Osteoblast (primary cell): ENCODE measurements around the gene TCP11L2. TPM values are rescaled to one million over a fixed set of nuclear protein-coding genes. Genes with fewer than 3 reads are reported as not detected.
"Not testable (repeated sequence)": the region's sequence is repeated elsewhere in the genome, so short reads cannot be mapped to it uniquely, and the experiment has no call there.

Experiments used
- DNase-seq: peaks from one replicate; pipeline ENCODE4 v3.0.0; 2011; ENCODE audit warnings: low spot score, mixed read lengths; ENCODE audit not compliant: insufficient read length; ENCODE audit errors: missing footprints
- H2AFZ ChIP-seq: 2 replicates; pipeline ENCODE4 v1.6.0; 2011; ENCODE audit warnings: mild to moderate bottlenecking, low read length
- H3K27ac ChIP-seq: 2 replicates; pipeline ENCODE4 v1.5.1; 2011; ENCODE audit warnings: mild to moderate bottlenecking, low read depth, low read length, moderate library complexity
- H3K27me3 ChIP-seq: 2 replicates; pipeline ENCODE4 v1.6.0; 2012; ENCODE audit warnings: mild to moderate bottlenecking, control low read depth, inconsistent platforms, low read length, moderate library complexity; ENCODE audit not compliant: insufficient read depth
- H3K36me3 ChIP-seq: 2 replicates; pipeline ENCODE4 v1.5.1; 2011; ENCODE audit warnings: mild to moderate bottlenecking, low read length, control low read depth, moderate library complexity; ENCODE audit not compliant: insufficient read depth
- H3K4me1 ChIP-seq: 2 replicates; pipeline ENCODE4 v1.5.1; 2011; ENCODE audit warnings: mild to moderate bottlenecking, low read length, control low read depth, moderate library complexity; ENCODE audit not compliant: insufficient read depth
- H3K4me2 ChIP-seq: 2 replicates; pipeline ENCODE4 v1.6.0; 2011; ENCODE audit warnings: mild to moderate bottlenecking, low read length; ENCODE audit not compliant: insufficient read depth
- H3K4me3 ChIP-seq: fragments of 200-600 bp; sonication (generic); 3 replicates; pipeline ENCODE4 v1.5.1; 2012; ENCODE audit warnings: mild to moderate bottlenecking, low read length, inconsistent platforms; ENCODE audit not compliant: insufficient read depth
- H3K79me2 ChIP-seq: 2 replicates; pipeline ENCODE4 v1.6.0; 2012; ENCODE audit warnings: mild to moderate bottlenecking, low read length, control low read depth, inconsistent platforms; ENCODE audit not compliant: insufficient read depth
- H3K9me3 ChIP-seq: 2 replicates; pipeline ENCODE4 v1.5.1; 2011; ENCODE audit warnings: low read depth, low read length, control low read depth
- H4K20me1 ChIP-seq: 2 replicates; pipeline ENCODE4 v1.6.0; 2012; ENCODE audit warnings: mild to moderate bottlenecking, low read length, control low read depth; ENCODE audit not compliant: insufficient read depth
- CTCF ChIP-seq: IDR thresholded peaks from 2 replicates; pipeline ENCODE4 v1.5.1; 2011; ENCODE audit warnings: mild to moderate bottlenecking, low read depth, low read length, moderate library complexity; ENCODE audit errors: extremely low read depth
- total RNA-seq: library from RNA; depleted of rRNA; stranded (reverse); fragments of >200 nt; gene quantifications from 2 replicates; pipeline ENCODE4 v1.2.3, GENCODE V29; 2012

Gene TCP11L2
- total RNA-seq, 1 donor = 109 TPM

GRCh38 chr12:106284358-106285105 lies 18.0 kb upstream of the TCP11L2 start:
- H3K79me2 ChIP-seq = no peaks in the 10 kb centered on the region
- peaks cover 8% of the 10 kb centered on the region for H3K27me3 ChIP-seq
- DNase-seq = no peak
- H3K4me3 ChIP-seq = no peak overlapping the region
- no peak for TF ChIP-seq CTCF
- H4K20me1 ChIP-seq = no peaks in the 10 kb centered on the region
- H3K4me2 ChIP-seq = no peak overlapping the region
- no peaks in the 10 kb centered on the region for H3K9me3 ChIP-seq
- H3K27ac ChIP-seq = no peak overlapping the region
- no peak overlapping the region for H2AFZ ChIP-seq
- H3K36me3 ChIP-seq = no peaks in the 10 kb centered on the region
- peaks cover 10% of the 10 kb centered on the region for H3K4me1 ChIP-seq

- no peak overlapping the region for H3K4me3 ChIP-seq
- H3K9me3 ChIP-seq = no peaks in the 10 kb centered on the region
- H3K36me3 ChIP-seq = no peaks in the 10 kb centered on the region
- no peaks in the 10 kb centered on the region for H3K27me3 ChIP-seq
- H3K79me2 ChIP-seq = no peaks in the 10 kb centered on the region
- no peak overlapping the region for H3K27ac ChIP-seq
- H3K4me2 ChIP-seq = no peak overlapping the region
- no peaks in the 10 kb centered on the region for H4K20me1 ChIP-seq
- TF ChIP-seq CTCF = no peak
- DNase-seq = no peak
- H3K4me1 ChIP-seq = peaks cover 10% of the 10 kb centered on the region
- H2AFZ ChIP-seq = no peak overlapping the region
These were observed 16.6 kb upstream of the TCP11L2 start for GRCh38 chr12:106285982-106286381.

GRCh38 chr12:106286576-106287162 lies 15.9 kb upstream of the TCP11L2 start:
- H3K4me2 ChIP-seq, H3K36me3 ChIP-seq, H3K27ac ChIP-seq, H3K9me3 ChIP-seq, H3K79me2 ChIP-seq, H3K4me3 ChIP-seq, DNase-seq, H4K20me1 ChIP-seq, H3K27me3 ChIP-seq, H2AFZ ChIP-seq: not testable (repeated sequence)
- H3K4me1 ChIP-seq = peaks cover 10% of the 10 kb centered on the region

GRCh38 chr12:106287364-106287763 lies 15.2 kb upstream of the TCP11L2 start:
- no peak for TF ChIP-seq CTCF

More at GRCh38 chr12:106287364-106287763, 15.2 kb upstream of the TCP11L2 start:
- Histone ChIP-seq H3K27me3 (no peaks in the 10 kb centered on the region), H3K4me1 (peaks cover 10% of the 10 kb centered on the region), H3K4me2 (no peak overlapping the region), H3K79me2 (no peaks in the 10 kb centered on the region), H2AFZ (no peak overlapping the region), H3K9me3 (no peaks in the 10 kb centered on the region), H4K20me1 (no peaks in the 10 kb centered on the region), H3K4me3 (no peak overlapping the region), H3K36me3 (no peaks in the 10 kb centered on the region), H3K27ac (no peak overlapping the region)
- no peak for DNase-seq
